H1 (cell line): ENCODE results near the gene C3orf80. TPM values are rescaled to one million over a fixed set of nuclear protein-coding genes. Genes with fewer than 3 reads are reported as not detected.

Experiments used
- CTCF ChIA-PET: fragments of 300-600 bp; sonication (Branson Sonifier 250); formaldehyde crosslinking; loops from one replicate; lab custom pipeline; 2021; ENCODE audit not compliant: partially characterized antibody; lab: Charles Lee
- POLR2A ChIA-PET: fragments of 300-600 bp; sonication (Branson Sonifier 250); formaldehyde crosslinking; loops from one replicate; lab custom pipeline; 2021; ENCODE audit warnings: inconsistent platforms; ENCODE audit not compliant: partially characterized antibody; lab: Charles Lee
- DNase-seq, 2 experiments: peaks; one replicate each; pipeline versions ENCODE4 v3.0.0 to v3.0.0-alpha.2; 2010 to 2022; ENCODE audit warnings: low spot score in 2 of 2, low read depth in 1 of 2, mixed read lengths in 1 of 2
- FAIRE-seq: peaks from 2 replicates; lab custom pipeline; 2011; peaks lifted over from hg19 to GRCh38; lab: Jason Lieb, UNC
- H2AFZ ChIP-seq: 2 replicates; pipeline ENCODE4 v1.8.1; 2012; ENCODE audit warnings: low read length, inconsistent platforms
- H2AK5ac ChIP-seq: 2 replicates; pipeline ENCODE4 v1.6.1; 2013; ENCODE audit warnings: low read depth, low read length
- H2BK120ac ChIP-seq: replicated peaks from 2 replicates; pipeline ENCODE3; 2013; ENCODE audit warnings: low read depth, low read length, inconsistent platforms
- H2BK12ac ChIP-seq: 2 replicates; pipeline ENCODE4 v1.6.1; 2013; ENCODE audit warnings: low read depth, low read length
- H2BK15ac ChIP-seq: 2 replicates; pipeline ENCODE4 v1.6.1; 2013; ENCODE audit warnings: low read length
- H2BK20ac ChIP-seq: 2 replicates; pipeline ENCODE4 v1.6.1; 2013; ENCODE audit warnings: low read length
- H2BK5ac ChIP-seq: 2 replicates; pipeline ENCODE4 v1.6.1; 2013; ENCODE audit warnings: low read depth, low read length
- H3K14ac ChIP-seq: 2 replicates; pipeline ENCODE4 v1.6.1; 2013; ENCODE audit warnings: inconsistent platforms; ENCODE audit not compliant: insufficient read length
- H3K18ac ChIP-seq: 2 replicates; pipeline ENCODE4 v1.6.1; 2013; ENCODE audit warnings: low read length; ENCODE audit errors: extremely low read depth
- H3K23ac ChIP-seq: 2 replicates; pipeline ENCODE4 v1.6.1; 2013; ENCODE audit warnings: inconsistent platforms; ENCODE audit not compliant: insufficient read length
- H3K23me2 ChIP-seq: 2 replicates; pipeline ENCODE4 v1.6.1; 2013; ENCODE audit warnings: low read depth, low read length
- H3K27ac ChIP-seq: 2 replicates; pipeline ENCODE4 v1.6.1; 2011; ENCODE audit warnings: low read depth, low read length, inconsistent platforms
- H3K27me3 ChIP-seq, 4 experiments: replicated peaks in 1 of 4; 1 replicate in 1 of 4; 2 replicates in 3 of 4; pipeline versions ENCODE4 v1.6.1 to v1.8.1; 2011 to 2013; ENCODE audit warnings: low read length in 3 of 4, mild to moderate bottlenecking in 3 of 4, inconsistent platforms in 2 of 4, mixed read lengths in 2 of 4, moderate library complexity in 1 of 4; ENCODE audit not compliant: control insufficient read depth in 3 of 4, insufficient read depth in 3 of 4; ENCODE audit errors: extremely low read depth in 1 of 4
- H3K36me3 ChIP-seq, 4 experiments: 2 replicates each; pipeline versions ENCODE4 v1.6.1 to v1.8.1; 2011 to 2013; ENCODE audit warnings: mild to moderate bottlenecking in 4 of 4, low read length in 3 of 4, moderate library complexity in 2 of 4, control low read depth in 1 of 4, inconsistent platforms in 1 of 4; ENCODE audit not compliant: insufficient read depth in 4 of 4, control insufficient read depth in 2 of 4
- H3K4ac ChIP-seq: replicated peaks from 2 replicates; pipeline ENCODE3; 2013; ENCODE audit warnings: low read length, low read depth, mixed read lengths, inconsistent platforms; ENCODE audit not compliant: insufficient read length
- H3K4me1 ChIP-seq, 4 experiments: replicated peaks in 1 of 4; 1 replicate in 1 of 4; 2 replicates in 3 of 4; pipeline versions ENCODE4 v1.6.1 to v1.8.1; 2011 to 2013; ENCODE audit warnings: low read length in 3 of 4, inconsistent platforms in 2 of 4, mixed read lengths in 1 of 4; ENCODE audit not compliant: insufficient read depth in 4 of 4, control insufficient read depth in 3 of 4
- H3K4me2 ChIP-seq, 2 experiments: 2 replicates each; pipeline versions ENCODE4 v1.6.1 to v1.8.1; 2011 to 2013; ENCODE audit warnings: low read depth in 2 of 2, low read length in 2 of 2, control low read depth in 1 of 2, inconsistent platforms in 1 of 2, mild to moderate bottlenecking in 1 of 2; ENCODE audit not compliant: insufficient read depth in 1 of 2
- H3K4me3 ChIP-seq, 4 experiments: fragments of 200-600, 300-600 bp in 1 of 4; sonication (generic), shearing (Covaris generic), sonication (Bioruptor Twin) in 1 of 4; 2 replicates each; pipeline versions ENCODE4 v1.5.1 to v1.8.1; 2011 to 2016; ENCODE audit warnings: low read length in 4 of 4, low read depth in 3 of 4, control low read depth in 2 of 4, inconsistent platforms in 2 of 4, mild to moderate bottlenecking in 2 of 4, mixed read lengths in 1 of 4, moderate library complexity in 1 of 4; ENCODE audit not compliant: insufficient read depth in 2 of 4; ENCODE audit errors: extremely low read depth in 1 of 4
- H3K56ac ChIP-seq: replicated peaks from 2 replicates; pipeline ENCODE3; 2013; ENCODE audit warnings: low read depth, mild to moderate bottlenecking, mixed read lengths, low read length, inconsistent platforms; ENCODE audit not compliant: insufficient read length
- H3K79me1 ChIP-seq: 2 replicates; pipeline ENCODE4 v1.6.1; 2013; ENCODE audit warnings: low read depth, low read length, control low read depth
- H3K79me2 ChIP-seq, 2 experiments: 2 replicates each; pipeline versions ENCODE4 v1.6.1 to v1.8.1; 2012 to 2013; ENCODE audit warnings: low read length in 2 of 2, mild to moderate bottlenecking in 2 of 2, inconsistent platforms in 1 of 2; ENCODE audit not compliant: insufficient read depth in 2 of 2, control insufficient read depth in 1 of 2
- H3K9ac ChIP-seq, 4 experiments: replicated peaks in 1 of 4; 1 replicate in 1 of 4; 2 replicates in 3 of 4; pipeline versions ENCODE4 v1.6.1 to v1.8.1; 2011 to 2013; ENCODE audit warnings: low read depth in 3 of 4, low read length in 3 of 4, control low read depth in 2 of 4, mild to moderate bottlenecking in 2 of 4, moderate library complexity in 2 of 4, inconsistent platforms in 1 of 4; ENCODE audit errors: extremely low read depth in 1 of 4
- H3K9me3 ChIP-seq, 2 experiments: 2 replicates each; pipeline versions ENCODE4 v1.6.1 to v1.8.1; 2012 to 2013; ENCODE audit warnings: mild to moderate bottlenecking in 2 of 2, moderate library complexity in 2 of 2, control low read depth in 1 of 2, inconsistent platforms in 1 of 2, low read depth in 1 of 2, low read length in 1 of 2, mixed read lengths in 1 of 2; ENCODE audit not compliant: insufficient read depth in 2 of 2
- H4K20me1 ChIP-seq, 2 experiments: replicated peaks in 1 of 2; 2 replicates each; pipeline versions ENCODE3 to v1.8.1; 2011 to 2013; ENCODE audit warnings: inconsistent platforms in 2 of 2, low read length in 2 of 2, mild to moderate bottlenecking in 1 of 2; ENCODE audit not compliant: insufficient read depth in 2 of 2, control insufficient read depth in 1 of 2
- H4K5ac ChIP-seq: 2 replicates; pipeline ENCODE4 v1.6.1; 2013; ENCODE audit warnings: low read length, low read depth, mixed read lengths, inconsistent platforms; ENCODE audit not compliant: insufficient read length
- H4K8ac ChIP-seq: 2 replicates; pipeline ENCODE4 v1.8.0; 2013; ENCODE audit warnings: mild to moderate bottlenecking, moderate library complexity, low read length, inconsistent platforms; ENCODE audit not compliant: insufficient read depth; ENCODE audit errors: extremely low read depth
- H4K91ac ChIP-seq: replicated peaks from 2 replicates; pipeline ENCODE3; 2013; ENCODE audit warnings: low read length, mixed read lengths, inconsistent platforms; ENCODE audit not compliant: insufficient read length
- CHD1 ChIP-seq: IDR thresholded peaks from 2 replicates; pipeline ENCODE4 v1.6.1; 2012; ENCODE audit warnings: low read depth, low read length, improper control_type of control experiment
- CREB1 ChIP-seq: IDR thresholded peaks from 2 replicates; pipeline ENCODE4 v1.6.1; 2012; ENCODE audit warnings: inconsistent platforms
- EZH2 ChIP-seq: fragments of 200-600 bp; sonication (generic); IDR thresholded peaks from 2 replicates; pipeline ENCODE4 v1.7.1; 2012; ENCODE audit warnings: low read depth, mild to moderate bottlenecking, moderate library complexity, low read length, inconsistent platforms; ENCODE audit not compliant: severe bottlenecking
- RAD21 ChIP-seq, 2 experiments: IDR thresholded peaks in 1 of 2; conservative IDR thresholded peaks in 1 of 2; 2 replicates each; pipeline ENCODE4 v1.6.1; 2011; ENCODE audit warnings: low read depth in 2 of 2, low read length in 2 of 2, improper control_type of control experiment in 1 of 2, inconsistent platforms in 1 of 2, mild to moderate bottlenecking in 1 of 2, moderate library complexity in 1 of 2
- RBBP5 ChIP-seq: IDR thresholded peaks from 2 replicates; pipeline ENCODE4 v1.7.1; 2012; ENCODE audit warnings: low read depth, mild to moderate bottlenecking, inconsistent platforms, low read length, moderate library complexity, borderline replicate concordance
- RNF2 ChIP-seq: fragments of 200-900, 300-1000 bp; sonication (generic); IDR thresholded peaks from 2 replicates; pipeline ENCODE4 v1.7.1; 2016; ENCODE audit warnings: borderline replicate concordance, low read depth, mild to moderate bottlenecking, antibody characterized with exemption, low read length; ENCODE audit not compliant: poor library complexity, severe bottlenecking; ENCODE audit errors: missing control alignments
- RXRA ChIP-seq: IDR thresholded peaks from 2 replicates; pipeline ENCODE4 v1.6.1; 2011; ENCODE audit warnings: low read depth, mild to moderate bottlenecking, low read length, moderate library complexity; ENCODE audit not compliant: insufficient read depth
- SUZ12 ChIP-seq: fragments of 200-600 bp; sonication (generic); IDR thresholded peaks from 2 replicates; pipeline ENCODE4 v1.6.1; 2012; ENCODE audit warnings: mild to moderate bottlenecking, inconsistent platforms, low read length, moderate library complexity, mixed read lengths
- WGBS, 2 experiments: shearing (Covaris generic) in 1 of 2; methylation state at CpG; one replicate each; pipeline versions ENCODE4 v1.1.6 to v1.1.7; 2013 to 2015; ENCODE audit warnings: low lambda C conversion rate in 2 of 2, mixed read lengths in 2 of 2, inconsistent platforms in 1 of 2, low coverage in 1 of 2, missing lambda C conversion rate in 1 of 2; ENCODE audit not compliant: insufficient replicate concordance in 2 of 2, insufficient coverage in 1 of 2, insufficient read length in 1 of 2; ENCODE audit errors: extremely low coverage in 1 of 2, missing lambda C conversion rate in 1 of 2; 5-methylcytosine and 5-hydroxymethylcytosine counted together
- polyA plus RNA-seq, 7 experiments: library from polyadenylated mRNA; depleted of rRNA in 3 of 7; stranded (reverse) in 5 of 7; unstranded in 2 of 7; fragments of >200 nt in 5 of 7; fragments of 200-250 nt in 2 of 7; gene quantifications; 1 replicate in 5 of 7; 2 replicates in 1 of 7; 4 replicates in 1 of 7; pipeline versions ENCODE4 v1.2.1 to v1.2.3, GENCODE V29; 2011 to 2013; ENCODE audit warnings: missing spikeins in 2 of 7, mixed read lengths in 2 of 7
- total RNA-seq: library from RNA; stranded (reverse); fragmentation: NEBNext Ultra II Directional; extraction: Animal tissue kit (Norgen Biotek cat#: 25700); gene quantifications from 2 replicates; pipeline ENCODE4 v1.2.1, GENCODE V29; 2021
- TF ChIP-seq, protein P1 (sequence below): IDR thresholded peaks from 2 replicates; pipeline ENCODE4 v1.6.1; 2012; ENCODE audit warnings: inconsistent platforms

Gene C3orf80
- total and polyA plus RNA-seq, 2 of the 8 experiments (the other 6 are each of a cell fraction or from before 2014, with no cell fraction given) = 0.57 to 1.1 TPM

- peaks cover 18% of the 10 kb centered on the region for H3K23me2 ChIP-seq
- WGBS, 2 experiments = 3% methylated on average over 62 of the region's 87 CpGs; no CpG with 5 or more reads in 1 of the 2 experiments
- peak overlapping the region; percentile 92 to 97 for H3K4me2 ChIP-seq
- no peak overlapping the region for H3K14ac ChIP-seq
- H3K4ac ChIP-seq = no peak overlapping the region
- no peaks in the 10 kb centered on the region for H3K79me2 ChIP-seq
- H3K9ac ChIP-seq = peak overlapping the region in 1 of 4 experiments; percentile 42; a peak in 2 of 7 replicates
- no peaks in the 10 kb centered on the region for H3K79me1 ChIP-seq
- H2BK20ac ChIP-seq = no peak overlapping the region
- H2AFZ ChIP-seq = peak overlapping the region; percentile 96
- no peak overlapping the region for H4K91ac ChIP-seq
- peaks cover 17 to 44% (median 34%) of the 10 kb centered on the region in 4 experiments for H3K27me3 ChIP-seq
- ChIA-PET POLR2A (interaction anchor here (1.0 to 3.4 kb wide), 5 partner anchors 8 to 181 kb away, joined by 3 to 13 read pairs (median 3); partner anchors contain the start of gene SMC4), CTCF (interaction anchor here (0.7 to 2.7 kb wide), 8 partner anchors 8 to 239 kb away, joined by 3 to 6 read pairs (median 3); no protein-coding TSS in a partner anchor)
- FAIRE-seq (no peak), DNase-seq (peak in 1 of 2 experiments; percentile 70)
- peaks cover 3 to 14% (median 6%) of the 10 kb centered on the region in 4 experiments for H3K4me1 ChIP-seq
- peak overlapping the region; percentile 46 to 66 (median 55) for H3K4me3 ChIP-seq
- no peaks in the 10 kb centered on the region for H3K9me3 ChIP-seq
- no peak overlapping the region for H3K56ac ChIP-seq
- H3K27ac ChIP-seq = no peak overlapping the region
- H4K8ac ChIP-seq = peak overlapping the region; percentile 87
- H2BK15ac ChIP-seq = peak overlapping the region; percentile 36; the same call in 1 of the 2 replicates
- peak overlapping the region; percentile 84; the same call in 1 of the 2 replicates for H3K18ac ChIP-seq
- no peaks in the 10 kb centered on the region for H4K20me1 ChIP-seq
- H3K23ac ChIP-seq = no peak overlapping the region
- peak overlapping the region; percentile 38; the same call in 1 of the 2 replicates for H2BK5ac ChIP-seq
- no peak overlapping the region for H4K5ac ChIP-seq
- peak overlapping the region; percentile 88 for H2BK12ac ChIP-seq
- no peak overlapping the region for H2BK120ac ChIP-seq
- H3K36me3 ChIP-seq = peaks cover 0 to 2% (median 0%) of the 10 kb centered on the region in 4 experiments; a peak in 1 of 8 replicates
- no peak overlapping the region for H2AK5ac ChIP-seq
- TF ChIP-seq RBBP5 = 0 out of 2 replicates have a peak, but pooled peaks have one; percentile 40
- TF ChIP-seq RXRA = no peak
- no peak for TF ChIP-seq CHD1
- peak; percentile 14 for TF ChIP-seq CREB1
- peak; percentile 94 for TF ChIP-seq EZH2
- TF ChIP-seq SUZ12 = peak; percentile 93
- TF ChIP-seq, protein P1, sequence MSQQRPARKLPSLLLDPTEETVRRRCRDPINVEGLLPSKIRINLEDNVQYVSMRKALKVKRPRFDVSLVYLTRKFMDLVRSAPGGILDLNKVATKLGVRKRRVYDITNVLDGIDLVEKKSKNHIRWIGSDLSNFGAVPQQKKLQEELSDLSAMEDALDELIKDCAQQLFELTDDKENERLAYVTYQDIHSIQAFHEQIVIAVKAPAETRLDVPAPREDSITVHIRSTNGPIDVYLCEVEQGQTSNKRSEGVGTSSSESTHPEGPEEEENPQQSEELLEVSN = peak; percentile 99
- TF ChIP-seq RNF2 = peak; percentile 53
- no peak for TF ChIP-seq RAD21 (IDR thresholded peaks at IDR 0.05 in 1 of 2, conservative IDR thresholded peaks at IDR 0.05 in 1 of 2; ENCODE audit: low read depth in 2 of 2, low read length in 2 of 2)
Measured at GRCh38 chr3:160226026-160226907, 1.0 kb downstream of the C3orf80 start.
